ENCODE measurements around the gene NABP2.
A peak's percentile ranks its signal among the peaks of the same experiment; 100 is the strongest.

NABP2 gene

DNA sequence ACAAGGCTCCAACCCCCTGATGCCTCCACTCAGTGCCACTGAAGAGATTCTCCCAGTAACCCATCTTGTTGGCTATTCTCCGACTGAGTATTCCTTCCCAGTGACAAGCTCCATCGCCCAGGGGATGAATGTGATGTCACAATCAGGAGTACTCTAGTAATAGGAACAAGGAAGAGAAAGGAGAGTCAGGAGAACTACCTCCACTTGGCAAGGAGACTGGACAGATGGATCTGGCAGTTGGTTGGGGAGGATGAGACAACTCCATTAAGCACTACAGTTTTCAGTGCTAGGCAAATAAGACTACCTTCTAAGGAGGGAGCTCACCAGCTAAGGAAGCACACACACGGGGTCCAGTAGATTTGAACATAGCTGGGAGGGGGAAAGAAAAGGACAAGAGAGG lies 7.7 kb upstream of the NABP2 start:
- DNase-seq: no peak

DNA sequence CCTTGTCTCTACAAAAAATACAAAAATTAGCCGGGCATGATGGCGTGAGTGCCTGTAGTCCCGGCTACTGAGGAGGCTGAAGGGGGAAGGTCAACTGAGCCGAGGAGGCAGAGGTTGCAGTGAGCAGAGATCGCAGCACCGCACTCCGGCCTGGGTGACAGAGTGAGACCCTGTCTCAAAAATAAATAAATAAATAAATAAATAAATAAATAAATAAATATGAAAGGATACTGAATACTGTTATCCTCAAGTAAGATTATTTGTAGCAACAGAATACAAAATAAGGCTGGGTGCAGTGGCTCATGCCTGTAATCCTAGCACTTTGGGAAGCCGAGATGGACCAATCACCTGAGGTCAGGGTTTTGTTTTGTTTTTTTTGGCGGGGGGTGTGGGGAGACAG lies 4.3 kb upstream of the NABP2 start:
- DNase-seq: no peak

DNA sequence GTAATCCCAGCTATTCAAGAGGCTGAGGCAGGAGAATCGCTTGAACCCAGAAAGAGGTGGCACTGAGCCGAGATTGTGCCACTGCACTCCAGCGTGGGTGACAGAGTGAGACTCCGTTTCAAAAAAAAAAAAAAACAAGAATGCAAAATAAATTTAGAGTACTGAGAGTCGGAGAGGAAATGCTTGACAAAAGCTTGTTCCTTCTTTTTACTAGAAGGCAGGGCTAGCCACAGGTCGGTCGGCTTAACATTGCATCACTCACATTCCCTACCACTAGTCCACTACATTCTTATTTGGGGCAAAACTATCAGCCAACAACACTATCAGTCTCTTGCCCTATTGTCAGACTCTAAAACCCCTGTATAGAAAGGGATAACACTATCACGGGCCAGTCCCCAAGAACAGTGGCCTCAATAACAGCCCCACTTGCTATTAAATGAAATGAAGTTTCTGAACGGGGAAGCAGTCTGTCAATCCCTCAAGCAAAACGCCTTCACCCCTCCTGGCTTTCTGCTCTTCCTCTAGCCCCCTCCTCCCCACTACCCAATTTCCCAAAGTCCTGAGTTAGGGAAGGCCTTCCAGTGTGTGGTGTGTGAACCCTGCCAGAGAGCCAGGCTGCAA lies 3.4 kb upstream of the NABP2 start:
- DNase-seq: no peak

DNA sequence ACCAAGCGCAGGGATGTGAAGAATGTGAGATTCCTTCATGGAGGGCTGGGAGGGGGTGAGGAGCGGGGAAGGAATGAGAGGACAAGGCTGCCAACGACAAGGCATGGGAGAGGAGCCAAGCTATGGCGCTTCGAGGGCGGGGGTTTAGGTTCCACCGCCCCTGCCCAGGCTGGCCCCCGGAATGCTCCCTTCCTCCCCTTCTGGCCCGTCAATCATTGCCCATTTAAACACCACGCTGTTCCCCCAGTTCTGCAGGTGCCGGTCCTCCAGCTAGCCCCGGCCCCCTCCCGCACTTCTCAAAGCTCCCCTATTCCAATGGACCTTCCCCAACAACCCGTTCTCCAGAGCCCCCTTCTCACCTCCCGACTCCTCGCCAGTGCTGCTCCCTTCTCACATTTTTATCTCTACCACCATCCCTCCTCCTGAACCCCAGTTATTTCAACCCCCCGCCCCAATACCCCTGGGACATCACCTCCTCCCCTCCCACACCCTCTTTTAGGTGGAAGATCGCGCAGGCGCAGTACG lies 2.8 kb upstream of the NABP2 start:
- DNase-seq: no peak

DNA sequence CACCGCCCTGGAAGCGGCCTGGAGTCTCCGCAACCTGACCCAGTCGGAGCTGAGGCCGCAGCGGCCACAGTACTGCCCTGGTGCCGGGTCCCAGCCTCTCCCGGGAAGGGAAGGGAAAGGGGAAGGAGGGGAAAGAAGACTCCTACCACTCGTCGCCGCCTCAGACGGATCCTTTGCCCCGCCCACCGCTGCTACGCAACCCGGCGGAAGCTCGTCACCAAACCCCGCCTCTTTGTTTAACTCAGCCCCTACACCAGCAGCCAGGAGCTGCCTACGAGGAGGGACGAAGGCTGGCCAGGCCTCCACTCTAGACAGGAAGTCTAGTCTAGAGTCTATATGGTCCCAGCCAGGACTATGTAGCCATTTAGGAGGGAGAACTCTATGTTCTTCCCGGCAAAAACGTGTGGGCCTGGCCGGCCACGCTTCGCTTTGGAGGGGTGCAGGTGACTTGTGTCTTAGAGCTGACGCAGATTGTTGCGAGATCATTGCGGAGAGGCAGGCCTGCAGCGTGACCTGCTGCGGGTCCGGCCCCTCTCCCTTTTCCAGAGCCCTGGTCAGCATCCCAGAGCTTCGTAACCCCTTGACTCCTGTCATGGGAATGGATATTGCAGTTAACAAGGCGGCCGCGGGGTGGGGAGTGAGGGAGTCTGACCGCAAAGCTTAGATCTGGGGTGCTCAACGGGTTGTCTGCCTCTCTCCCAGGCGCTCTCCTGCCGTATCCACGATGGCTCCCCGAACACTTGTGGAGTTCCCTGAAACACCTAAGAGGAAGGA lies 2.2 kb upstream of the NABP2 start, which contains the start of gene RNF41:
Gene RNF41, minus strand, starts transcription at position 166 of the 774 bp plus-strand sequence. CDS start 7,875 bp downstream, outside the sequence.
- DNase-seq: peak; percentile 94

DNA sequence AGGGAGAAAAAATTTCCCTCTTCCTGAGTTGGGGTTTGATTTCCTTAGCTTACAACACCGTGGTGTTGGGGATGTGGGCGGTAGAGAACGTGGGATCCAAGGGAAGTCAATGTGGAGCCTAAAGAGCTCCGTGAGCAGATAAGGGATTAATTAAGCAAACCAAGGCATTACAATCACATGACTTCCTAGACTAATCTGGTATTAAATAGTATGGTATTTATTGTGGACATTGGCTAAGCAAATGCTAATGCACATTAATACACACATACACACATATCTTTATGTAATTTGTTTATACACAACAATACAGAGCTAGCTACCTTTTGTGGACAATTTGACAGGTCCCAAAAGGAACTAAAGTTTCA lies 1.6 kb upstream of the NABP2 start:
- no peak for DNase-seq

DNA sequence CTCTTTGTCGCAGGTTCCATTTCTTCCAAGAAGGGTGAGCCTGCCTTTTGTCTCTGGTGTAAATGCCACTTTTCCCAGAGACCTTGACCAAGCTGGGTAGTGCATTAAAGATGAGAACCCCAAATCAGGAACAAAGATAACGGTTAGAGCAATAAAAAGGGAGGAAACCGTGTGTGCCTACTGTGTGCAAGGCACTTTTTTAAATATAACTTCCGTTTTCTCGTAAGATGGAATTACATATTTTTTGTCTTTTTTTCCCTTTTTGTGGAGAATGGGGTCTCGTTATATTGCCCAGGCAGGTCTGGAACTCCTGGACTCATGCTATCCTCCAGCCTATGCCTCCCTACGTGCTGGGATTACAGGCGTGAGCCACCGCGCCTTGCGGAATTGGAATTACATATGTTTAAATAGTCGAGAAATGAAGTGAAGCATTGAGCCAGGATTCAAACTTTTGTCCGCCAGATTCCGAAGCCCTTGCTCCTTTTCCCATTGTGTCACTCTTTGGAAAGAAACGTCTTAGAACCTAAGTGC lies 506 bp upstream of the NABP2 start:
- DNase-seq: no peak

DNA sequence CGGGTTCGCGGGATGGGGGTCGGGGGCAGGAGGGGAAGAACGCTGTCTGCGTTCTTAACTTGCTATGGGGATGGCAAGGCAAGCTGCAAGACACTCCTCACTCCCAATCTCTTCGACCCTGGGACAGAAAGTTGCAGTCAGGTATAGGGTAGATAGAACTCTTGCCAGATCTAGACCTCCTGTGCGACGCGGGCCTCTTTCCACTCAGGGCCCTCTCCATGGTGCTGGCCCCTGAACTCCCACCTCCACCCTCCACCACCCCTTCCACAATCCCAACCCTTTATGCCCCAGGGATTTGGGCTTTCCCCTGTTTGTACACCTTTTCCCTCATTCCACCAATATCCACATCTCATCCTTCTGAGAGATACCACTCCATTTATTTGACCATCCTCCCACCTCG lies 812 bp downstream of the NABP2 start:
- DNase-seq: no peak

DNA sequence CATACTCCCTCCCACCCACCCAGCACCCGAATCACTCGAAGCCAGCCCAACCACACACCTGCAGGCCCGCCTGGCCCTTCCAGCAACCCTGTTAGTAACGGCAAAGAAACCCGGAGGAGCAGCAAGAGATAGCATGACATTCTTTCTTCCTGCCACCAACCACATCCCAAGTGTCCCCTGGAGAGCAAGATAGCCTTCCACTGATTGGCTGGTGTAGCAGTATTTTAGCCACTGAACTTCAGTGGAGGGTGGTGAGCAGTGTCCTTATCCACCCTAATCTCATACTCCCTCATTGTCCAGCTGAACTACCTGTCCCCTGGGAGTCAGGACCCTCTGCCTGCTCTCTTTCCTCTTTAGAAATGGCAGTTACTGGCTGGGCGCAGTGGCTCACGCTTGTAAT lies 4.9 kb downstream of the NABP2 start:
- no peak for DNase-seq

DNA sequence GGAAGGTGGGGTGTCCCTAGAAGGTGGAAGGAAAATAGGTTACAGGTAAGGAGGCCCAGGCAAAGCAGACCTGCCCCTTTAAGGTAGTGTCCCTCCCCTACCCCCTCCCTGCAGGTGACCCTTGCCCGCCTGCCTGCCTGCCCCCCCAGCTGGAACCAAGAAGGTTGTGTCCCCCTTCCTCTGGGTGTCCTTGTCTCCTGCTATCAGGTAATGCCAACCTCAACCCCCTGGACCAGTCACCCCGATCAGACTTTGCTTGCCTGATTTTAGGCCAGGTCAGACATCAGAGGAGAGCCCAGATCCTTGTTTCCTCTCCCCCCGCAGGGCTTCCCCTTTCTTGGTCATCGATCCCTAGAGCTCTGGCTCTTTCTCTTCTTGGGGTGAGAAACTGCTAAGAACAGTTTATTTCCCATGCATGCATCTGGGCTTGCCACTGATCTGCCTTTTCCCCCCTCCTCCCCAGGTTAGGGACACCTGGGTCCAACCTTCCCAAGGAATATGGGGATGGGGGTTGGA lies 5.8 kb downstream of the NABP2 start, which contains the start of gene SLC39A5:
Gene SLC39A5, plus strand, starts transcription at position 136 of the 516 bp plus-strand sequence. CDS start 1,224 bp downstream, outside the sequence.
- no peak for DNase-seq

DNA sequence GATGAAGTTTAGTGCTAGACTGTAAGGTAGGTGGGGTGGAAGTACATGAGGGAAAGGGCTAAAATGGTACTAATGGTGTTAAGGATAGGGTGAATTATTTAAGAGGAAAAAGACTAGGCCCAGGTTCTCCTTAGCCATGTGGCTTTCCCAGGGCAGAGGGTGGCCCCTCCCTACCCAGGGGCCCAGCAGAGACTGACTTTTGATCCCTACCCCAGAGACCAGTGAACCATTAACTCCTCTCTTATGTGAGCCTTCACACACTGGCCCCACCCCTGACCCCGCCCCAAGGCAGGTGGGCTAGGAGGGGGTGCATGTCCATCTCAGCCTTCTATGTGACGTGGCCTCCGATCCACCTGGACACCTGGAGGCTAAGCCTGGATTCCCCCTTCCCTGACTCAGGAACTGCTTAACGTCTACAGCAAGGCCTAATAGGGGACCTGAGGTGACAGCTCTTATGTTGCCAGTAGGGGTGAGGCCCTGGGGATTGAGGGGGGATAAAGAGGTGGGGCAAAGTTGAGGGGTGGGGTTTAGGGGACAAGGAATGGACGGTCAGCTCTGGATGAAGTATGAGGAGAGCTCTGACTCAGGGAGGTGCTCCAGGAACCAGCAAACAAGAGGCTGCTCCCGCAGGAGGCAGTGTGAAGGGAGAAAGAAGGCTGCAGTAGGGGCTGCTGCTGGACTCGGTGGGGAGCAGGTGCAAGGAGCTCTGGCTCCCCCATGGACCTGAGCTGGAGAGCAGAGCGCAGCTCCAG lies 6.5 kb downstream of the NABP2 start:
- DNase-seq: no peak

DNA sequence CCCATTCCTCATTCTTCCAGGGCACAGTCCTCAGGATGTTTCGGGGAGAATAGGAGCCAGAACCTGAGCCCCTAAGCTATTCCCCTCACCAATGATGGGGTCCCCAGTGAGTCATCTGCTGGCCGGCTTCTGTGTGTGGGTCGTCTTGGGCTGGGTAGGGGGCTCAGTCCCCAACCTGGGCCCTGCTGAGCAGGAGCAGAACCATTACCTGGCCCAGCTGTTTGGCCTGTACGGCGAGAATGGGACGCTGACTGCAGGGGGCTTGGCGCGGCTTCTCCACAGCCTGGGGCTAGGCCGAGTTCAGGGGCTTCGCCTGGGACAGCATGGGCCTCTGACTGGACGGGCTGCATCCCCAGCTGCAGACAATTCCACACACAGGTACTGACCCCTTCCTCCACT lies 7.0 kb downstream of the NABP2 start:
- no peak for DNase-seq

DNA sequence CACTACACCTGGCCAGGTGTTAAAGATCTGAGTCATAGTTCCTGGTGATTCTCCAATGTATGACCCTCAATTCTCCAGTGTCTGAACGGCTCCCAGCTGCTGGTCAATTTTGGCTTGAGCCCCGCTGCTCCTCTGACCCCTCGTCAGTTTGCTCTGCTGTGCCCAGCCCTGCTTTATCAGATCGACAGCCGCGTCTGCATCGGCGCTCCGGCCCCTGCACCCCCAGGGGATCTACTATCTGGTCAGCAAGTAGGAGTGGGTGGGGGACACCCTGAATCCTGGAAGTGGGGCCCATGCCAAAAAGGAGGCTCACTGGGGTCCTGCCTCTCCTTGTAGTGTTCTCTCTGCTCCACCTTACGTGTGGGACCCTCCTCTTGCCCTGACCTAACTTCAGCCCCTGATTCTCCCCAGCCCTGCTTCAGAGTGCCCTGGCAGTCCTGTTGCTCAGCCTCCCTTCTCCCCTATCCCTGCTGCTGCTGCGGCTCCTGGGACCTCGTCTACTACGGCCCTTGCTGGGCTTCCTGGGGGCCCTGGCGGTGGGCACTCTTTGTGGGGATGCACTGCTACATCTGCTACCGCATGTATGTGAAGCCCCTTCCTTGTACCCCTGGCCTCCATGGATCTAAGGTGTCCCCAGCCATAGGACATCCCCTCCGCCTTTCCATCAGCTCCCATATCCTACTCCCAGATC lies 10.7 kb downstream of the NABP2 start:
- no peak for DNase-seq

DNA sequence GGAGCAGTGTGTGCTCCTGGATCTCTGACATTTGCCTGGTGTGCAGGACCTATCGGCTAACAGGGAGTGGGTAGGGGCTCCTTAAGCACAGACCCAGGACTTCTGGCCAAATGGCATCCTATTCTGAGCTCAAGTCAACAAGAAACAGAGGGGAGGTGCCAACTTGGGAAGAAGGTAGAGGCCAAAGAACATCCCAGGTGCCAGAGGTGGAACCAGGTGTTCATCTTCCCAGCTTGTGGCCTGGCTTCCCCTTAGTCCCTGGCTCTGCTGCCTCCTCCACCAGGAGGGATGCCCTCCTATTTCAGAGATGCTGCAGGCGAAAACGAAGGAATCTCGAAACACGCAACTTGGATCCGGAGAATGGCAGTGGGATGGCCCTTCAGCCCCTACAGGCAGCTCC lies 11.9 kb downstream of the NABP2 start:
- no peak for DNase-seq

DNA sequence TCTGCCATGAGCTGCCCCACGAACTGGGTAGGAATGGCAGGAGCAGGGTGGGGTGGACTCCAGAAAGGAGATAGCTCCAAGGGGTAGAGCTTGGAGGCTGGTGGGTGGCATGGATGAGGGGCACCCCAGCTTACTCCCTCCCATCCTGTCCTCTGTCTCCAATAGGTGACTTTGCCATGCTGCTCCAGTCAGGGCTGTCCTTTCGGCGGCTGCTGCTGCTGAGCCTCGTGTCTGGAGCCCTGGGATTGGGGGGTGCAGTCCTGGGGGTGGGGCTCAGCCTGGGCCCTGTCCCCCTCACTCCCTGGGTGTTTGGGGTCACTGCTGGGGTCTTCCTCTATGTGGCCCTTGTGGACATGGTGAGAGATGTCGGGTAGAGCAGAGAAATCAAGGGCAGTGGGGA lies 12.8 kb downstream of the NABP2 start:
- no peak for DNase-seq

DNA sequence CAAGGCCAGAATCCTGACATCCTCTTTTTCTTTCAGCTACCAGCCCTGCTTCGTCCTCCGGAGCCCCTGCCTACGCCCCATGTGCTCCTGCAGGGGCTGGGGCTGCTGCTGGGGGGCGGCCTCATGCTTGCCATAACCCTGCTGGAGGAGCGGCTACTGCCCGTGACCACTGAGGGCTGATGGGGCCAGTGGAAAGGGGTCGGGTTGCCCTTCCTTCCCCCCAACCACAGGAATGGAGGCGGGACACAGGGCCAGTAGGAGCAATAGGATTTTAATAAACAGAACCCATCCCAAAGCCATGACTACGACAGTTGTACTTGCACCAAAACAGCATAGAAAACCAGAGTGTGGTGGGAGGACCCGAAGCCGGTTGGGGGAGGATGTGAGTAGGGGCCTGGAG lies 13.4 kb downstream of the NABP2 start:
- DNase-seq: no peak

DNA sequence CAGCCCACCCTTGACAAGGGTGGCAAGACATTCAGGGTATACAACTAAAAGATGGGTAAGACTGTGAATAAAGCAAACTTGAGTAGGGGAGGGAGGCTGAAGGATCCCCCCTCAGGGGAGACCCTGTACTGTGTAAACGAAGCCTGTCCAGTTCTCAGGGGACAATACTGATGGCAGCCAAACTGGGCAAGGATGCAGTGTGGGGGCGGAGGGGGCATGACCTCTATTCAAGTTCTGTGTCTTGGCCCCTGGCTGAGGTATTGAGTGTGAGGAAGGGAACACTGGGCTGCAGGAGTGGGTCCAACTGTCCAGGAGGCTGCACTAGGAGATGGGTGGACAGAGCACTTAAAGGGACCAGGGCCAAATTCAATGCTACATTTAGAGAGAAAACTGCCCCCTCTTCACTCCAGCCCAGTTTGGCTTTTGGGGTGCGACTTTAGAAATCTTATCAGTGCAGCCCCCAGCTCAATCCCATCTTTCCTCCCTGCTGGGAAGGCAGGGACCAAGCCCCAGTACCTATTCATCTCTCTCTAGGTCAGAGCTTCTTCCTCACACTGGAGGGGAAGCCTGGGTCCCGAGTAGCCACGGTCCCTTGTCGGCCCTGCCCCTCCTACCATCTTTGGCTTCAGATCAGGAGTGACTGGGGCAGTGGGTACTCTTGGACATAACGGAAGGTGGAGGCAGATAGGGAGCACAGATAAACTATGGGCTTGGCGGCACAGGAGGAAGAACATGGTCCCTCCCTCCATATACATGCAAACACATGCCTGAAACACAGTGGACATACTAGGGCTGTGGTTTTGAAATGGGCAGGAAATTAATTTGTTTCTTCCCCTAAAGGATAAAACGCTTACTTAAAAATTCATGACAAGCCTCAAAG lies 17.5 kb downstream of the NABP2 start:
- DNase-seq: no peak

DNA sequence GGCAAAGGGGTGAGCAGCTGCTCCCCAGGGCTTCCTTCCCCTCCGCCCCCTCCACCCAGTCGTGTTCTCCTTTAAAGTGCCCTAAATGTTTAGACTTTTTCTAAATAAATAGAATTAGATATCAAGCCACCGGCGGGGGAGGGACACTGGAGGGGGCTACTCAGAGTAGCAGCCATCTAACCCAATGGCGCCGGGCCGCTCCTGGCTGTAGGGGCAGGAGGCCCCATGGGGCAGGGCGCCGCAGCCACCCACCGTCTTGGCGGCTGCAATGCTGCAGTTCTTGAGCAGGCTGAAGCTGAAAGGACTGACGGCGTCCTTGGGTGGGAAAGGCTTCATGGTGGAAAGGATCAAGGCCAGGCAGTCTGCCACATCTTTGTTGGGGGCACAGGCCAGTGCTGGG lies 18.8 kb downstream of the NABP2 start:
- no peak for DNase-seq

DNA sequence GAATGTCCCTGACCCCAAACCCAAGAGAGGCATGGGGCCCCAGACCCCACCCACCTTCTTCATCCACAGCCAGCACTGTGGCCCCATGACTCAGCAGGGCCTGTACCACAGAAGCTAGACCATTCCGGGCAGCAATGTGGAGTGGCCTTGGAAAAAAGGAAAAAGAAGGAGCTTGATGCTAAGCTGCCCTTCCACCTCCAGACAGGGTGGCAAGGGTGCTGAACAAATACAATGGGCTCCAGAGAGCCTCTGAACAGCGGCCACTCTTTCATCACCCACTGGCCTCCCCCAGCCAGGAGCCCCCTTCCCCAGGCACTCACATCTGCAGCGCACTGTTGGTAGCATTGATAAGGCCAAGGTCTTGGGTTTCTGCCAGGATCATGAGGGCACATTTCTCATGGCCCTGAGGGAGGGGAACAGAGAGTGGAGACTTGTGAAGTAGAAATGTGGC lies 19.6 kb downstream of the NABP2 start:
- DNase-seq: no peak

DNA sequence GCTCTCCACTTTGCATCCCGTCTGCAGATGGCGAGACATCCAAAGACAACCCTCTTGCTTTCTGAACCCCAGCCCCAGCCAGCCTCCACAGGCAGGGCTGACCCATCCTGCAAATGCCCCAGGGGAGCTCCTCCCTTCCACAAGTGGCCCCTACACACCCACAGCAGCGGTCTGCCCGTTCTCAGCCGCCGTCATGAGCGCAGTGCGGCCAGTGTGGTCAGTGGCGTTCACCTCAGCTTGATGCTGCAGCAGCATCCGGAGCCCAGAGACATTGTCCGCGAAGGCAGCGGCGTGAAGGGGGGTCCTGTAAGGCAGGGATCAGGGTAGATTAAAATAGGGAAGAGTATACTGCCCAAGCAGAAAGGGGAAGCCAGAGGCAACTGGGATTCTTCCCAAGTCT lies 20.4 kb downstream of the NABP2 start:
- no peak for DNase-seq

DNA sequence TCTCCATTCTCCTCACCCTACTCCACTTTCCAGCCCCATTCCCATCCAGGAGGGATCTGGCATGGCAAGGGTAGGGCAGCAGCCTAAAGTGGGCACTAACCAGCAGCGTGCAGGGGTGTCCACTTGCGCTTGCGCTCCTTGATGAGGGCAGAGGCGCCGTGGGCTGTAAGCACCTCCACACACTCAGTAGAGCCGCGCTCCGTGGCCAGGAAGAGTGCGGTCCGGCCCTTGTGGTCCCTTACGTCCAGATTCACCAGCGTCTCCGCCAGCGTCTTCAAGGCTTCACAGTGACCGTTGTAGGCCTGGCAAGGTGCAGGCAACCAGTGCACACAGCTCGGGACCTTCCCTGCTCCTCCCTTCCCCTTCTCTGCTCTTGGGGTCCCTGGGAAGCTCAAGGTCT lies 23.8 kb downstream of the NABP2 start:
- DNase-seq: no peak

All from stimulated activated CD4-positive, alpha-beta T cell treated with anti-CD3 and anti-CD28 coated beads, Interleukin-4, amount 100 ng/mL, for 24 hours (primary cell).